SK-N-SH (cell line): Measurements from ENCODE around the gene TNPO1. TPM values are rescaled to one million over a fixed set of nuclear protein-coding genes. Genes with fewer than 3 reads are reported as not detected.

Source experiments
- CTCF ChIA-PET: fragments of 300-600, 350-600 bp; formaldehyde crosslinking; extraction: SDS; loops from one replicate; lab custom pipeline; 2021; lab: Yijun Ruan, JAX
- POLR2A ChIA-PET: fragments of 350-600 bp; sonication (Branson Sonifier 250); formaldehyde crosslinking; extraction: SDS; loops from one replicate; lab custom pipeline; 2020; ENCODE audit warnings: antibody characterized with exemption, inconsistent platforms; lab: Yijun Ruan, JAX
- DNase-seq: peaks from one replicate; pipeline ENCODE4 v3.0.0; 2012
- H2AFZ ChIP-seq: fragments of 200-600 bp; sonication (generic); 2 replicates; pipeline ENCODE4 v1.8.1; 2016; ENCODE audit warnings: antibody characterized with exemption, mild to moderate bottlenecking, low read depth
- H3F3A ChIP-seq: fragments of 200-600 bp; sonication (generic); replicated peaks from 2 replicates; pipeline ENCODE3; 2016; ENCODE audit warnings: antibody characterized with exemption, mild to moderate bottlenecking; ENCODE audit not compliant: insufficient read depth
- H3K27ac ChIP-seq, 2 experiments: fragments of 200-500 bp in 1 of 2; fragments of 200-600 bp in 1 of 2; sonication (Bioruptor generic) in 1 of 2; sonication (generic), shearing (Covaris generic) in 1 of 2; 2 replicates each; pipeline versions ENCODE4 v1.5.1 to v1.6.1; 2014 to 2016; ENCODE audit warnings: low read depth in 2 of 2, inconsistent platforms in 1 of 2, low read length in 1 of 2, mild to moderate bottlenecking in 1 of 2, mixed read lengths in 1 of 2
- H3K27me3 ChIP-seq: fragments of 200-600 bp; sonication (generic), shearing (Covaris generic); 2 replicates; pipeline ENCODE4 v1.6.1; 2016; ENCODE audit warnings: mixed run types; ENCODE audit not compliant: insufficient read depth
- H3K36me3 ChIP-seq, 2 experiments: fragments of 200-500 bp in 1 of 2; fragments of 200-600 bp in 1 of 2; sonication (Bioruptor generic) in 1 of 2; sonication (generic) in 1 of 2; replicated peaks in 1 of 2; 2 replicates each; pipeline versions ENCODE3 to v1.5.1; 2014 to 2016; ENCODE audit warnings: low read length in 1 of 2, mild to moderate bottlenecking in 1 of 2; ENCODE audit not compliant: insufficient read depth in 2 of 2, control insufficient read depth in 1 of 2
- H3K4me1 ChIP-seq, 2 experiments: fragments of 200-500 bp in 1 of 2; fragments of 200-600 bp in 1 of 2; sonication (Bioruptor generic) in 1 of 2; sonication (generic), shearing (Covaris generic) in 1 of 2; 2 replicates each; pipeline versions ENCODE4 v1.5.1 to v1.6.1; 2014 to 2016; ENCODE audit warnings: low read depth in 1 of 2, low read length in 1 of 2, mixed run types in 1 of 2; ENCODE audit not compliant: insufficient read depth in 2 of 2, control insufficient read depth in 1 of 2
- H3K4me2 ChIP-seq: fragments of 200-600 bp; sonication (generic), shearing (Covaris generic); 2 replicates; pipeline ENCODE4 v1.6.1; 2017; ENCODE audit warnings: mixed run types
- H3K4me3 ChIP-seq, 2 experiments: fragments of 200-500 bp in 1 of 2; fragments of 200-600 bp in 1 of 2; sonication (Bioruptor generic) in 1 of 2; sonication (generic), shearing (Covaris generic) in 1 of 2; 2 replicates each; pipeline versions ENCODE4 v1.5.1 to v1.8.1; 2014 to 2016; ENCODE audit warnings: low read depth in 2 of 2, inconsistent platforms in 1 of 2, low read length in 1 of 2, mild to moderate bottlenecking in 1 of 2, mixed read lengths in 1 of 2, moderate library complexity in 1 of 2
- H3K79me2 ChIP-seq: fragments of 200-600 bp; sonication (generic); 2 replicates; pipeline ENCODE4 v1.8.1; 2017; ENCODE audit warnings: mild to moderate bottlenecking; ENCODE audit not compliant: insufficient read depth
- H3K9ac ChIP-seq: fragments of 200-600 bp; sonication (generic); 2 replicates; pipeline ENCODE4 v1.6.1; 2017; ENCODE audit warnings: mixed run types
- H3K9me2 ChIP-seq: fragments of 200-600 bp; sonication (generic); 2 replicates; pipeline ENCODE4 v1.6.1; 2017; ENCODE audit warnings: mixed run types
- H3K9me3 ChIP-seq: fragments of 200-600 bp; sonication (generic); 2 replicates; pipeline ENCODE4 v1.6.1; 2017; ENCODE audit warnings: mixed run types, mild to moderate bottlenecking, moderate library complexity
- H4K20me1 ChIP-seq: fragments of 200-600 bp; sonication (generic); 2 replicates; pipeline ENCODE4 v1.6.1; 2017; ENCODE audit warnings: mild to moderate bottlenecking, mixed run types; ENCODE audit not compliant: insufficient read depth
- CHD2 ChIP-seq: fragments of 150-350 bp; IDR thresholded peaks from 2 replicates; pipeline ENCODE4 v1.6.1; 2018; ENCODE audit warnings: low read length; ENCODE audit not compliant: partially characterized antibody
- ELF1 ChIP-seq: IDR thresholded peaks from 2 replicates; pipeline ENCODE4 v1.4.0; 2012
- EP300 ChIP-seq, 2 experiments: IDR thresholded peaks; 2 replicates each; pipeline versions ENCODE4 v1.4.0 to v1.6.1; 2012; ENCODE audit warnings: borderline replicate concordance in 1 of 2, low read depth in 1 of 2, low read length in 1 of 2
- EZH2phosphoT487 ChIP-seq: fragments of 200-600 bp; sonication (generic); IDR thresholded peaks from 2 replicates; pipeline ENCODE4 v1.6.1; 2017; ENCODE audit warnings: low read depth, mixed run types, mild to moderate bottlenecking, antibody characterized with exemption, moderate library complexity, borderline replicate concordance
- FOSL2 ChIP-seq: IDR thresholded peaks from 2 replicates; pipeline ENCODE4 v1.4.0; 2012; ENCODE audit warnings: low read depth, mild to moderate bottlenecking, moderate library complexity, borderline replicate concordance
- FOXJ3 ChIP-seq: sonication (generic); formaldehyde crosslinking; IDR thresholded peaks from 2 replicates; pipeline ENCODE4 v1.5.1; 2020; ENCODE audit warnings: mild to moderate bottlenecking, missing genetic modification reagents
- GABPA ChIP-seq: IDR thresholded peaks from 2 replicates; pipeline ENCODE4 v1.4.0; 2012; ENCODE audit warnings: low read depth, mild to moderate bottlenecking
- JUND ChIP-seq: IDR thresholded peaks from 2 replicates; pipeline ENCODE4 v1.4.0; 2012
- NFIC ChIP-seq: IDR thresholded peaks from 2 replicates; pipeline ENCODE4 v1.4.0; 2012; ENCODE audit warnings: borderline replicate concordance
- NRF1 ChIP-seq: IDR thresholded peaks from 2 replicates; pipeline ENCODE4 v1.6.1; 2012; ENCODE audit warnings: low read depth, mild to moderate bottlenecking, low read length
- POLR2AphosphoS5 ChIP-seq: IDR thresholded peaks from 2 replicates; pipeline ENCODE4 v1.6.1; 2012; ENCODE audit warnings: low read depth, low read length
- SMC3 ChIP-seq: IDR thresholded peaks from 2 replicates; pipeline ENCODE4 v1.6.1; 2012; ENCODE audit warnings: low read depth, low read length, improper control_type of control experiment
- TAF1 ChIP-seq: IDR thresholded peaks from 2 replicates; pipeline ENCODE4 v1.6.1; 2012; ENCODE audit warnings: low read depth, mild to moderate bottlenecking, low read length, moderate library complexity, borderline replicate concordance
- YY1 ChIP-seq: IDR thresholded peaks from 2 replicates; pipeline ENCODE4 v1.4.0; 2012; ENCODE audit warnings: low read depth, mild to moderate bottlenecking
- polyA plus RNA-seq, 3 experiments: library from polyadenylated mRNA; depleted of rRNA; stranded (reverse); fragments of >200 nt; gene quantifications; 2 replicates each; pipeline ENCODE4 v1.2.3, GENCODE V29; 2012
- TF ChIP-seq, protein P1 (sequence below): IDR thresholded peaks from 2 replicates; pipeline ENCODE4 v1.4.0; 2012; ENCODE audit warnings: low read depth, borderline replicate concordance
- TF ChIP-seq, protein P2 (sequence below): IDR thresholded peaks from 2 replicates; pipeline ENCODE4 v1.6.1; 2012; ENCODE audit warnings: mild to moderate bottlenecking, low read depth, low read length, moderate library complexity
- TF ChIP-seq, protein P3 (sequence below): fragments of 150-350 bp; IDR thresholded peaks from 2 replicates; pipeline ENCODE4 v1.6.1; 2016; ENCODE audit warnings: mild to moderate bottlenecking, low read depth, low read length
- TF ChIP-seq, protein P4 (sequence below): fragments of 200-600 bp; sonication (generic); IDR thresholded peaks from 2 replicates; pipeline ENCODE4 v1.6.1; 2017; ENCODE audit warnings: antibody characterized with exemption, mild to moderate bottlenecking, moderate library complexity
- TF ChIP-seq, protein P5 (sequence below): fragments of 150-350 bp; IDR thresholded peaks from 2 replicates; pipeline ENCODE4 v1.6.1; 2017; ENCODE audit warnings: antibody characterized with exemption, low read length, low read depth, borderline replicate concordance
- TF ChIP-seq, protein P6 (sequence below): IDR thresholded peaks from 2 replicates; pipeline ENCODE4 v1.4.0; 2012; ENCODE audit warnings: low read depth

Gene TNPO1
- polyA plus RNA-seq, 1 of the 3 experiments (the other 2 are of a cell fraction): 19.9 TPM

DNA sequence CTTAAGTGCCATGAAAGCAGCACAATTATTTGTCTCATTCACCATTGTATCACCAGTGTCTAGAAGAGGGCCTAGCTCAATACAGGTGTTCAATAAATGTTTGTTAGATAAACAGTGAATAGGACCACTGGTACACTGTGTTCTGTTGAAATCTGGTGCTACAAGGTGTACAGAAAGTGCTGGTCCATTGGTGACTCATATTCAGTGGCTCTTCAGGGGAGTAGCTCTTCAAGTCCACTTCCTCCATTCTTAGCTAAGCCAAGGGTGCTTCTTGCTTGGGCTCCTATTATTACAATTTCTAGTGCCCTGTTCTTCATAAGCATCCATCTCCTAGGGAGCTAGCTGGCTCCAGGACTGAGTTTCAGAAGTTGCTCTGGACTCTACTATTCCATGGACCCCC lies 133.0 kb downstream of the TNPO1 start:
- Histone ChIP-seq H3K9me3 (no peaks in the 10 kb centered on the region), H3K4me2 (no peak overlapping the region), H3K9me2 (no peaks in the 10 kb centered on the region), H3K27me3 (no peaks in the 10 kb centered on the region), H3K27ac (no peak overlapping the region), H3F3A (peaks cover 20% of the 10 kb centered on the region), H2AFZ (no peak overlapping the region), H4K20me1 (no peaks in the 10 kb centered on the region), H3K79me2 (no peaks in the 10 kb centered on the region), H3K36me3 (no peaks in the 10 kb centered on the region), H3K4me1 (peaks cover 0 to 7% of the 10 kb centered on the region in 2 experiments; a peak in 1 of 4 replicates), H3K4me3 (no peak overlapping the region), H3K9ac (no peak overlapping the region)
- ChIA-PET CTCF (no interaction called here), POLR2A (no interaction called here)
- no peak for DNase-seq
- no peak for TF ChIP-seq FOSL2
- no peak for TF ChIP-seq GABPA
- TF ChIP-seq EZH2phosphoT487: no peak
- TF ChIP-seq TAF1: no peak
- TF ChIP-seq FOXJ3 (CRISPR knock-in tag): no peak
- no peak for TF ChIP-seq NFIC
- TF ChIP-seq, protein P1, sequence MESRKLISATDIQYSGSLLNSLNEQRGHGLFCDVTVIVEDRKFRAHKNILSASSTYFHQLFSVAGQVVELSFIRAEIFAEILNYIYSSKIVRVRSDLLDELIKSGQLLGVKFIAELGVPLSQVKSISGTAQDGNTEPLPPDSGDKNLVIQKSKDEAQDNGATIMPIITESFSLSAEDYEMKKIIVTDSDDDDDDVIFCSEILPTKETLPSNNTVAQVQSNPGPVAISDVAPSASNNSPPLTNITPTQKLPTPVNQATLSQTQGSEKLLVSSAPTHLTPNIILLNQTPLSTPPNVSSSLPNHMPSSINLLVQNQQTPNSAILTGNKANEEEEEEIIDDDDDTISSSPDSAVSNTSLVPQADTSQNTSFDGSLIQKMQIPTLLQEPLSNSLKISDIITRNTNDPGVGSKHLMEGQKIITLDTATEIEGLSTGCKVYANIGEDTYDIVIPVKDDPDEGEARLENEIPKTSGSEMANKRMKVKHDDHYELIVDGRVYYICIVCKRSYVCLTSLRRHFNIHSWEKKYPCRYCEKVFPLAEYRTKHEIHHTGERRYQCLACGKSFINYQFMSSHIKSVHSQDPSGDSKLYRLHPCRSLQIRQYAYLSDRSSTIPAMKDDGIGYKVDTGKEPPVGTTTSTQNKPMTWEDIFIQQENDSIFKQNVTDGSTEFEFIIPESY: no peak
- TF ChIP-seq, protein P2, sequence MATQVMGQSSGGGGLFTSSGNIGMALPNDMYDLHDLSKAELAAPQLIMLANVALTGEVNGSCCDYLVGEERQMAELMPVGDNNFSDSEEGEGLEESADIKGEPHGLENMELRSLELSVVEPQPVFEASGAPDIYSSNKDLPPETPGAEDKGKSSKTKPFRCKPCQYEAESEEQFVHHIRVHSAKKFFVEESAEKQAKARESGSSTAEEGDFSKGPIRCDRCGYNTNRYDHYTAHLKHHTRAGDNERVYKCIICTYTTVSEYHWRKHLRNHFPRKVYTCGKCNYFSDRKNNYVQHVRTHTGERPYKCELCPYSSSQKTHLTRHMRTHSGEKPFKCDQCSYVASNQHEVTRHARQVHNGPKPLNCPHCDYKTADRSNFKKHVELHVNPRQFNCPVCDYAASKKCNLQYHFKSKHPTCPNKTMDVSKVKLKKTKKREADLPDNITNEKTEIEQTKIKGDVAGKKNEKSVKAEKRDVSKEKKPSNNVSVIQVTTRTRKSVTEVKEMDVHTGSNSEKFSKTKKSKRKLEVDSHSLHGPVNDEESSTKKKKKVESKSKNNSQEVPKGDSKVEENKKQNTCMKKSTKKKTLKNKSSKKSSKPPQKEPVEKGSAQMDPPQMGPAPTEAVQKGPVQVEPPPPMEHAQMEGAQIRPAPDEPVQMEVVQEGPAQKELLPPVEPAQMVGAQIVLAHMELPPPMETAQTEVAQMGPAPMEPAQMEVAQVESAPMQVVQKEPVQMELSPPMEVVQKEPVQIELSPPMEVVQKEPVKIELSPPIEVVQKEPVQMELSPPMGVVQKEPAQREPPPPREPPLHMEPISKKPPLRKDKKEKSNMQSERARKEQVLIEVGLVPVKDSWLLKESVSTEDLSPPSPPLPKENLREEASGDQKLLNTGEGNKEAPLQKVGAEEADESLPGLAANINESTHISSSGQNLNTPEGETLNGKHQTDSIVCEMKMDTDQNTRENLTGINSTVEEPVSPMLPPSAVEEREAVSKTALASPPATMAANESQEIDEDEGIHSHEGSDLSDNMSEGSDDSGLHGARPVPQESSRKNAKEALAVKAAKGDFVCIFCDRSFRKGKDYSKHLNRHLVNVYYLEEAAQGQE: no peak
- TF ChIP-seq POLR2AphosphoS5: no peak
- no peak for TF ChIP-seq CHD2
- TF ChIP-seq, protein P3, sequence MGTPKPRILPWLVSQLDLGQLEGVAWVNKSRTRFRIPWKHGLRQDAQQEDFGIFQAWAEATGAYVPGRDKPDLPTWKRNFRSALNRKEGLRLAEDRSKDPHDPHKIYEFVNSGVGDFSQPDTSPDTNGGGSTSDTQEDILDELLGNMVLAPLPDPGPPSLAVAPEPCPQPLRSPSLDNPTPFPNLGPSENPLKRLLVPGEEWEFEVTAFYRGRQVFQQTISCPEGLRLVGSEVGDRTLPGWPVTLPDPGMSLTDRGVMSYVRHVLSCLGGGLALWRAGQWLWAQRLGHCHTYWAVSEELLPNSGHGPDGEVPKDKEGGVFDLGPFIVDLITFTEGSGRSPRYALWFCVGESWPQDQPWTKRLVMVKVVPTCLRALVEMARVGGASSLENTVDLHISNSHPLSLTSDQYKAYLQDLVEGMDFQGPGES: no peak
- TF ChIP-seq, protein P4, sequence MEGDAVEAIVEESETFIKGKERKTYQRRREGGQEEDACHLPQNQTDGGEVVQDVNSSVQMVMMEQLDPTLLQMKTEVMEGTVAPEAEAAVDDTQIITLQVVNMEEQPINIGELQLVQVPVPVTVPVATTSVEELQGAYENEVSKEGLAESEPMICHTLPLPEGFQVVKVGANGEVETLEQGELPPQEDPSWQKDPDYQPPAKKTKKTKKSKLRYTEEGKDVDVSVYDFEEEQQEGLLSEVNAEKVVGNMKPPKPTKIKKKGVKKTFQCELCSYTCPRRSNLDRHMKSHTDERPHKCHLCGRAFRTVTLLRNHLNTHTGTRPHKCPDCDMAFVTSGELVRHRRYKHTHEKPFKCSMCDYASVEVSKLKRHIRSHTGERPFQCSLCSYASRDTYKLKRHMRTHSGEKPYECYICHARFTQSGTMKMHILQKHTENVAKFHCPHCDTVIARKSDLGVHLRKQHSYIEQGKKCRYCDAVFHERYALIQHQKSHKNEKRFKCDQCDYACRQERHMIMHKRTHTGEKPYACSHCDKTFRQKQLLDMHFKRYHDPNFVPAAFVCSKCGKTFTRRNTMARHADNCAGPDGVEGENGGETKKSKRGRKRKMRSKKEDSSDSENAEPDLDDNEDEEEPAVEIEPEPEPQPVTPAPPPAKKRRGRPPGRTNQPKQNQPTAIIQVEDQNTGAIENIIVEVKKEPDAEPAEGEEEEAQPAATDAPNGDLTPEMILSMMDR: no peak
- TF ChIP-seq JUND: no peak
- TF ChIP-seq, protein P5, sequence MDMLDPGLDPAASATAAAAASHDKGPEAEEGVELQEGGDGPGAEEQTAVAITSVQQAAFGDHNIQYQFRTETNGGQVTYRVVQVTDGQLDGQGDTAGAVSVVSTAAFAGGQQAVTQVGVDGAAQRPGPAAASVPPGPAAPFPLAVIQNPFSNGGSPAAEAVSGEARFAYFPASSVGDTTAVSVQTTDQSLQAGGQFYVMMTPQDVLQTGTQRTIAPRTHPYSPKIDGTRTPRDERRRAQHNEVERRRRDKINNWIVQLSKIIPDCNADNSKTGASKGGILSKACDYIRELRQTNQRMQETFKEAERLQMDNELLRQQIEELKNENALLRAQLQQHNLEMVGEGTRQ: no peak
- no peak for TF ChIP-seq NRF1
- no peak for TF ChIP-seq EP300 (IDR thresholded peaks at IDR 0.05; ENCODE audit: borderline replicate concordance in 1 of 2, low read depth in 1 of 2, low read length in 1 of 2)
- TF ChIP-seq, protein P6, sequence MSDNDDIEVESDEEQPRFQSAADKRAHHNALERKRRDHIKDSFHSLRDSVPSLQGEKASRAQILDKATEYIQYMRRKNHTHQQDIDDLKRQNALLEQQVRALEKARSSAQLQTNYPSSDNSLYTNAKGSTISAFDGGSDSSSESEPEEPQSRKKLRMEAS: no peak
- no peak for TF ChIP-seq SMC3
- TF ChIP-seq ELF1: no peak
- no peak for TF ChIP-seq YY1
